Ramos (cell line): ENCODE data around the gene OR10G6.
"Not testable (repeated sequence)": the region's sequence is repeated elsewhere in the genome, so short reads cannot be mapped to it uniquely, and the experiment has no call there.

Source experiments
- in situ Hi-C: fragments of 300-500 bp; cut with MboI; formaldehyde crosslinking; loops from one replicate; pipeline ENCODE4 v1.14.3; 2022; ENCODE audit warnings: low sequenced_read_pairs; ENCODE audit not compliant: unreplicated experiment

OR10G6 gene

DNA sequence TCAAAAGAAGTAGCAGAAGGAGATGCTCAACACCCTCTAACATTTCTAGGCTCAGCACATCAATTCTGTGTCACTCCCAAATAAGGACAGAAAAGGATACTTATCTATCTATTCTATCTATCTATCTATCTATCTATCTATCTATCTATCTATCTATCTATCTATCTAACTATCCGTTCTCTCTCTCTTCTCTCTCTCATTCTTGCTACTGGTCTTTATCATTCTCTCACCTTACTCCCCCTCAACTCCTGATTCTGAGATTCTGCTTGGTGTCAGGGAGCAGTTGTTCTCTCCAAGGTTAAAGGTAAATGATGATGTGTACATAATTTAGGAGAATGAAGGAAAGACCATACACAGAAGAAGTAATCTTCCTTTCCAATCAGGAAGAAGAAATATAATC is at the start of gene OR10G6:
Gene OR10G6 (minus strand): TSS at position 43 of the 400 bp plus-strand sequence. CDS start 0 bp downstream, at position 43.
- in situ Hi-C loops = no loop called here

- in situ Hi-C loops = no loop called here
These were observed 48.5 kb upstream of the OR10G6 start for GRCh38 chr11:124043420-124043819.

GRCh38 chr11:124041254-124041653 is 46.3 kb upstream of the OR10G6 start, which contains the start of gene OR10G7:
TSS of gene OR10G7 (minus strand) at chr11:124041325. CDS start at chr11:124039001, 2,324 bp downstream.
- in situ Hi-C loops = no loop called here

DNA sequence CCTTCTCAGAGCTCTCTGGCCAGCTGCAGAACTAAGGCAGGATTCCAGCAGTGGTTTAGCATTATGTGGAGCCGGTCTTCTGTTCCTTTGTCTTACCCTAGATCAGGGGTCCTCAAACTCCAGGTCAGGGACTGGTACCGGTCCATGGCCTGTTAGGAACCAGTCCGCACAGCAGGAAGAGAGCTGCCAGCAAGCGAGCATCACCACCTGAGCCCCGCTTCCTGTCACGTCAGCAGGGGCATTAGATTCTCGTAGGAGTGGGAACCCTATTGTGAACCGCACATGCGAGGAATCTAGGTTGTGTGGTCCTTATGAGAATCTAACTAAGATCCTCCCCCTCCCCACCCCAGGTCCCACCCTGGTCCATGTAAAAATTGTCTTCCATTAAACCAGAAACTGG is 44.6 kb upstream of the OR10G6 start:
- in situ Hi-C loops = no loop called here

- in situ Hi-C loops = no loop called here
These were observed 41.7 kb upstream of the OR10G6 start for GRCh38 chr11:124036666-124037065.

DNA sequence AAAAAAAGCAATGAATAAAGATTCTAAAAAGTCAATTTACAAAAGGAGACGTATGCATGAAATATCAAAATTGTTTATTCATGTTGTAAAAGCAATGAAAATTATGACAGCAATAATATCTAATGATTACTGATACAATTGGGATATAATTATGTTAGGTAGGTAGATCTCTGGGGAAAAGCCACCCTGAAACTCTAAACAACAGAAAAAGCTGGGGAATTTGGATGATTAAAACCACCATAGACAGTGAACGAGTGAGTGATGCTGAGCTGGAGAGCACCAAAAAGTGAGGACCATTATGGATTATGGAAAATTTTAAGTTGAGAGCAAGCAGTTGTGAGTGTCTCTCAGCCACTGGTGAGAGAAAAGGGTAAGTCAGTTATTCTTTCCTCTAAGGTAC is 31.5 kb upstream of the OR10G6 start, which contains the start of gene OR10G8:
Gene OR10G8 (plus strand): TSS at position 301 of the 400 bp plus-strand sequence. CDS start 2,825 bp downstream, outside the sequence.
- in situ Hi-C loops = no loop called here

DNA sequence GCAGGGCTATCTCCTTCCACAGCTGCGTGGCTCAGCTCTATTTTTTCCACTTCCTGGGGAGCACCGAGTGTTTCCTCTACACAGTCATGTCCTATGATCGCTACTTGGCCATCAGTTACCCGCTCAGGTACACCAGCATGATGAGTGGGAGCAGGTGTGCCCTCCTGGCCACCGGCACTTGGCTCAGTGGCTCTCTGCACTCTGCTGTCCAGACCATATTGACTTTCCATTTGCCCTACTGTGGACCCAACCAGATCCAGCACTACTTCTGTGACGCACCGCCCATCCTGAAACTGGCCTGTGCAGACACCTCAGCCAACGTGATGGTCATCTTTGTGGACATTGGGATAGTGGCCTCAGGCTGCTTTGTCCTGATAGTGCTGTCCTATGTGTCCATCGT is 20.9 kb upstream of the OR10G6 start:
- in situ Hi-C loops = not testable (repeated sequence)

GRCh38 chr11:124012697-124013096 is 17.7 kb upstream of the OR10G6 start, which contains the start of gene OR10G4:
TSS of gene OR10G4 (plus strand) at chr11:124012997. CDS start at chr11:124015575, 2,578 bp downstream.
- in situ Hi-C loops = no loop called here

DNA sequence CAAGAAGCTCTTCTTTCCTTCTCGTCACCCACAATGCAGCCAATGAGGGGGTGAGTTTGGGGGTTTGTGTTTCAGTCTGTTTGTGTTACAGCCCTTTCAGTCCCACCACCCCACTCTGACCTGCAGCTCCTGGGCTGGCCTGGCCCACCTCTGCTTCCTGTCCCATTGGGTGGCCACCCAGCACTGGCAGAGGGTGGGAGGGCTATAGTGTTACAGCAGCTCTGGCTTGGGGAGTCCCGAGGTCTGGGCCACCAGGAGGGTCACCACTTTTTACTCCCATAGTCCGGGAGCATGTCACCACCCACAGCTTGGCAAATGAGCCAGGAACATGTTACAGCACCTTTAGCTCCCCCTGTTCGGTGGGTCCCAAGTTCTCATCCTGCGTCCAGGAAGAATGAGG is 15.7 kb downstream of the OR10G6 start:
- in situ Hi-C loops = no loop called here

- in situ Hi-C loops = no loop called here
These were observed 17.1 kb downstream of the OR10G6 start, which contains the start of gene OR10S1 for GRCh38 chr11:123977731-123978347. TSS of gene OR10S1 (minus strand) at chr11:123977781. CDS start at chr11:123977664, 117 bp downstream.

GRCh38 chr11:123976770-123977560 is 18.0 kb downstream of the OR10G6 start:
- in situ Hi-C loops = no loop called here

GRCh38 chr11:123973816-123974215 is 21.1 kb downstream of the OR10G6 start:
- in situ Hi-C loops = no loop called here

DNA sequence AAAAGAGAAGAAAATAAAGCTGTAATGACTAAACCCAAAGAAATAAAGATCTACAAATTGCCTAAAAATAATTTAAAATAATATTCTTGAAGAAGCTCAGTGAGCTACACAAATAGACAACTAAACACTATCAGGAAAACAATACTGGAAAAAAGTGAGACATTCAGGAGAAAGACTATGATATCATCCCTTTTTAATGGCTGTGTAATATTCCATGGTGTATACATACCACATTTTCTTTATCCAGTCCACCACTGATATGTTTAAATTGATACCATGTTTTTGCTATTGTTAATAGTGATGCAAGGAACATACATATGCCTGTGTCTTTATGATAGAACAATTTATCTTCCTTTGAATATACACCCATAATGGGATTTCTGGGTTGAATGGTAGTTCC is 38.2 kb downstream of the OR10G6 start:
- in situ Hi-C loops = no loop called here

GRCh38 chr11:123945132-123945531 is 49.8 kb downstream of the OR10G6 start:
- in situ Hi-C loops = no loop called here
